Measurements from ENCODE around the gene RNF40.

The RNF40 gene

GRCh38 chr16:30761427-30761927 is 645 bp upstream of the RNF40 start:
- DNase-seq (ENCODE audit: low read depth in 3 of 3, low spot score in 1 of 3), result no peak

- DNase-seq (ENCODE audit: low read depth in 3 of 3, low spot score in 1 of 3), result no peak
These were observed 1.0 kb downstream of the RNF40 start for GRCh38 chr16:30762991-30763725.

DNA sequence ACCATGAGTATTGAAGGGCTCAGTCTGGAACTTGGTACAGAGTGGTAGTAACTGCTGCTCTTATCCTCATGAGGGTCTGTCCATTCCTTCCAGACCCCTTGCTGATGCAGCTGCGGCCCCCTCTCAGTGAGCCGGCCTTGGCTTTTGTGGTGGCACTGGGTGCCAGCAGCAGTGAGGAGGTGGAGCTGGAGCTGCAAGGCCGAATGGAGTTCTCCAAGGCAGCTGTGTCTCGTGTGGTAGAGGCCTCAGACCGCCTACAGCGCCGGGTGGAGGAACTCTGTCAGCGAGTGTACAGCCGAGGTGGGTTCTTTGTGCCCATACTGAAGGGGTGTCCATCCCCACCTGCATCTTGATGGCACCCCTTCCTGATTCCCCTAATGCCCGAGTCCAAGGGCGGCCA is 2.0 kb downstream of the RNF40 start:
- no peak for DNase-seq (ENCODE audit: low read depth in 3 of 3, low spot score in 1 of 3)

DNA sequence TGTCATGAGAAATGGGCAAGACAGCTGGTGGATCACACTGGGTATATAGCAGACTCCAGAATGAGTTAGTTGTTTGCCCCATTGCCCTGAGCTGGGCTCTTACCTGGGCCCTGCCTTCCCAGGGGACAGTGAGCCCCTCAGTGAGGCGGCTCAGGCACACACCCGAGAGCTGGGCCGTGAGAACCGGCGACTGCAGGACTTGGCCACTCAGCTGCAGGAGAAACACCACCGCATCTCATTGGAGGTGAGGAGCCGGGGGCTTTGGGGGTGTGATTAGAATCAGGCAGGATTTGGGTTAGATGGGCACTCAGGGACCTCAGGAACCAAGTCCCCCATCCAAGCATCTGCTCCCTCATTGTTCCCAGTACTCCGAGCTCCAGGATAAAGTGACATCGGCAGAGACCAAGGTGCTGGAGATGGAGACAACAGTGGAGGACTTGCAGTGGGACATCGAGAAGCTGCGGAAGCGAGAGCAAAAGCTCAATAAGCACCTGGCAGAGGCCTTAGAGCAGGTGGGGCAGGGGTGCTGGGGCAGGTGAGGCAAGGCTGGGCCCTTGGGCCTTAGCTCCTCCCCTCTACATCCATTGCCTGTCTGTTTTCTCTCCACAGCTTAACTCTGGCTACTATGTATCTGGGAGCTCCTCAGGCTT is 2.8 kb downstream of the RNF40 start:
- no peak for DNase-seq (ENCODE audit: low read depth in 3 of 3, low spot score in 1 of 3)

DNA sequence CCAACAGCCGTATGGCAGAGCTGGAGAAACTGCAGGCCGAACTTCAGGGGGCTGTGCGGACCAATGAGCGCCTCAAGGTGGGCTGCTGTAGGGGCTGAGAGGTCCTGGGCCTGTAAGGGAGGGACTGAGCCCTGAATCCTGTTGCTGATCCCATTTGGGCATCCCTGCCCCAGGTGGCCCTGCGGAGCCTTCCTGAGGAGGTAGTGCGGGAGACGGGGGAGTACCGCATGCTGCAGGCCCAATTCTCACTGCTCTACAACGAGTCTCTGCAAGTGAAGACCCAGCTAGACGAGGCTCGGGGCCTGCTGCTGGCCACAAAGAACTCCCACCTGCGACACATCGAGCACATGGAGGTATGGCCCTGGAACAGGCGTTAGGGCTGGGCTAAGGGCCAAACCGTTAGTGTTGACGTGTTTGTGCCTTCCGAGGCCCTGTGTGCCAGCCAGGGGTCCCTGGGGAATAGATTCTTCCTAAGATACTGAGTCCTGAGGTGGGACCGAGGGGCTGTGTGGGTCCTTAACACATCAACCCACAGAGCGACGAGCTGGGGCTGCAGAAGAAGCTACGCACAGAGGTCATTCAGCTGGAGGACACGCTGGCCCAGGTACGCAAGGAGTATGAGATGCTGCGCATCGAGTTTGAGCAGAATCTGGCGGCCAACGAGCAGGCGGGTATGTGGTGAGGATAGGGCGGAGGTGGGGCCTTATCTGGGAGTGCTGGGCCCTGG is 4.2 kb downstream of the RNF40 start:
- DNase-seq (ENCODE audit: low read depth in 3 of 3, low spot score in 1 of 3), result no peak

DNA sequence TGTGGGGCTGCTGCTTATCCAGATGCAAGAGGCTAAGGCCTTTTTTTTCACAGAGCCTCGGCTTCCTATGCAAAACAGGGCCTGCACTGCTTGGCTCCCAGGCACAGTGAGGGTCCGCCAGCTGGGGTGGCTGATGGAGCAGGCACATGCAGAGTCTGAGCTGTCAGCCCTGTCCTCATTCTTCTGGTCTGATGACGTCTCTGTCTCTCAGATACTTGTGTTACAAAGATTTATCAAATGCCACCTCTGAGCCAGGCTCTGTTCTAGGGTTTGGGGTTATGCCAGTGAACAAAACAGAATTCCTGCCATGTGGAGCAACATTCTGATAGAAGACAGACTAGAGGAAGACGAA is 4.8 kb downstream of the RNF40 start:
- DNase-seq (ENCODE audit: low read depth in 3 of 3, low spot score in 1 of 3), result no peak

DNA sequence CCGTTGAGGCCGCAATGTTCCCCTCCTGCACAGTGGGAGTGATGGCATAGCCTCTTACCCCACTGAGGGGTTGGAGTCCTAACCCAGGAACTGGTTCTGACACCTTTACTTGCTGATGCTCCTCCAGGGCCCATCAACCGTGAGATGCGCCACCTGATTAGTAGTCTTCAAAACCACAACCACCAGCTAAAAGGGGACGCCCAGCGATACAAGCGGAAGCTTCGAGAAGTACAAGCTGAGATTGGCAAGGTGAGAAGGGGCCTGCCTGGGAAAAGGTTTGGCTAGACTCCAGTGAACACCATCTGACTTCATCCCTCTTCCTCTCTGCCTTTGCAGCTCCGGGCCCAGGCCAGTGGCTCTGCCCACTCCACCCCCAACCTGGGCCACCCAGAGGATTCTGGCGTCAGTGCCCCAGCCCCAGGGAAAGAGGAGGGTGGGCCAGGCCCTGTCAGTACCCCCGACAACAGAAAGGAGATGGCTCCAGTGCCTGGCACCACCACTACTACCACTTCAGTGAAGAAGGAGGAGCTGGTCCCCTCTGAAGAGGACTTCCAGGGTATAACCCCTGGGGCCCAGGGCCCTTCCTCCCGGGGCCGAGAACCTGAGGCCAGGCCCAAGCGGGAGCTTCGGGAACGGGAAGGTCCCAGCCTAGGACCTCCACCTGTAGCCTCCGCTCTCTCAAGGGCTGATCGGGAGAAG is 5.8 kb downstream of the RNF40 start:
- no peak for DNase-seq (ENCODE audit: low read depth in 3 of 3, low spot score in 1 of 3)

GRCh38 chr16:30768583-30769181 is 6.6 kb downstream of the RNF40 start:
- DNase-seq (ENCODE audit: low read depth in 3 of 3, low spot score in 1 of 3), result no peak

DNA sequence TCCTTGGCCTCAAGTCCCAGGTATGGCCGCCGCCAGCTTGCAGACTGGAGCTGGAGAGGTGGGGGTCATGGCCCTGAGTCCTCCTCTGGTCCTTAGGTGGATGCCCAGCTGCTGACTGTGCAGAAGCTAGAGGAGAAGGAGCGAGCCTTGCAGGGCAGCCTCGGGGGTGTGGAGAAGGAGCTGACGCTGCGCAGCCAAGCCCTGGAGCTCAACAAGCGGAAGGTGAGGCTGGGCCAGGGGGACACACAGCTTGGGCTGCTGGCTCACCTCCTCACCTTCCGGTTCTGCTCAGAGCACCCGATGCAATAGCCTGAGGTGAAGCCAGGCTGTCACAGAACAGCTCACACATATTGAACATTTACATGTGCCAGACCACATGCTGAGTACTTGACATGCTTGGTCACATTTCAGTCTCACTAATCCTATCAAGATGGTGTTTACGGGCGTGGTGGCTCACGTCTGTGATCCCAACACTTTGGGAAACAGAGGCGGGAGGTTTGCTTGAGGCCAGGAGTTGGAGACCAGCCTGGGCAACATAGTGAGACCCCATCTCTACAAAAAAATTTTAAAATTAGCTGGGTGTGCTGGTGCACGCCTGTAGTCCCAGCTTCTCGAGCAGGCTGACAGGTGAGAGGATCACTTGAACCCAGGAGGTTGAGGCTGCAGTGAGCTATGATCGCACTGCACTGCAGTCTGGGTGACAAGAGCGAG is 7.4 kb downstream of the RNF40 start:
- DNase-seq (ENCODE audit: low read depth in 3 of 3, low spot score in 1 of 3), result no peak

GRCh38 chr16:30771726-30772125 is 9.6 kb downstream of the RNF40 start:
- DNase-seq (ENCODE audit: low read depth in 3 of 3, low spot score in 1 of 3), result no peak

DNA sequence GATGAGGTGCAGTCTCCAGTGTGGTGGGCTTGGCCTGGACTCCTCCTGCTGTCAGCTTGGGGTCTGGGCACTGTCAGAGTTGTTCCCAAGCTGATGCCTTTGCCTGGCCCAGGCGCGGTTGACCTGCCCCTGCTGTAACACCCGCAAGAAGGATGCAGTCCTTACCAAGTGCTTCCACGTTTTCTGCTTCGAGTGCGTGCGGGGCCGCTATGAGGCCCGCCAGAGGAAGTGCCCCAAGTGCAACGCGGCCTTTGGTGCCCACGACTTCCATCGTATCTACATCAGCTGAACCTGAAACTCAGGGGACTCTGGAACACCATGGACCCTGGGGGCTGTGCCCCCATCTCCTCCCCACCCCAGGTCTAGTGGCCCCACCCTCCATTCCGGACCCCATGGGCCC is 11.7 kb downstream of the RNF40 start:
- no peak for DNase-seq (ENCODE audit: low read depth in 3 of 3, low spot score in 1 of 3)

GRCh38 chr16:30774367-30775130 is 12.4 kb downstream of the RNF40 start:
- no peak for DNase-seq (ENCODE audit: low read depth in 3 of 3, low spot score in 1 of 3)

DNA sequence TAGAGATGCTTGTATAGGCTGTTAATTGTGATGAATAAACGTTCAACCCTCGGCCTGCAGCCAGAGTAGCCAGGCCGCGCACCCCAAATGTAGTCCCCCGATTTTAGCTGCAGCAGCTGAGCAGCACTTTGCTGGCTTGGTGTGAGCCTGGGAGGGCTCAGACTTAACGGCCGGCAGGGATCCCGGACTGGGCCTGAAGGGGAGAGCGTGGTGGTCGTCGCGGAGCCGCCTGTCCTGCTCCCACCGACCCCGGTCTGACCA is 12.9 kb downstream of the RNF40 start:
- DNase-seq (ENCODE audit: low read depth in 3 of 3, low spot score in 1 of 3), result no peak

DNA sequence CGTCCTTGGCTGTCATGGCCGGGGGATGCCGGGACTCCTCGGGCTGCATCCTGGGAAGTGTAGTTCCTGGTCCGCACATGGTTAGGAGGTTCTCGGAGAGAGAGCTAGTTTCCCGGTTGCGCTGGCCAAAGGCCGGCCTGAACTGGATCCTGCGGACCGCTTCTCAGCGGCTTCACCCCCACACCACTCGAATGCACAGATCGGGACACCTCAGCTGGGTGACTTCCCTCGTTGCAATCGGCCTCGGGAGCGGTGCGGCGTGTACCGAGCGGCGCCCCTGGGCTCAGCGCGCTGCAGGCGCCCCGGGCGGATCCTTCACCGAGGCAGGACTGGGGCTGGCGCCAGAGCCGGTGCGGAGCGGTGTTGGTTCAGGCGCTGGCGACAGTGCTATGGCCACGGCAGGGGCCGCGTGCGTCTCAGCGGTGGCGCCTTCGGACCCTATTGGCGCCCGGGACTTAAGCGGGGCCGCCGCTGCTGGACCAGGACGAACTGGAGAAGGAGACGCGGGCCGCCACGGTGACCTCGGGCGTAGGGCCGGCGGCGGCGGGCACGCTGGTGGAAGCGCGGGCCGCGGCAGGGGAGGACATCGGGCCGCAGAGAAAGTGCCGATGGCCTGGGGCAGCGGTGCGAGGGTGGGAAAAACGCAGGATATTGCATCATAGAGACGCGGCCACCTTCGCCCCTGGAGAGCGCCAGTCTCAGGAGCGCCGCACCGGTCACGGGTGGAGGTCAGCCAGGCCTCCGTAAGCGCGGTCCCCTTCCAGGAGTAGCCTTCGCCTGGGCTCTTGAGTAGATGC is 13.5 kb downstream of the RNF40 start:
- peak in 1 of 3 donors; percentile 47 for DNase-seq (ENCODE audit: low read depth in 3 of 3, low spot score in 1 of 3)

GRCh38 chr16:30777591-30778297 is 15.6 kb downstream of the RNF40 start:
- DNase-seq (ENCODE audit: low read depth in 3 of 3, low spot score in 1 of 3), result no peak

DNA sequence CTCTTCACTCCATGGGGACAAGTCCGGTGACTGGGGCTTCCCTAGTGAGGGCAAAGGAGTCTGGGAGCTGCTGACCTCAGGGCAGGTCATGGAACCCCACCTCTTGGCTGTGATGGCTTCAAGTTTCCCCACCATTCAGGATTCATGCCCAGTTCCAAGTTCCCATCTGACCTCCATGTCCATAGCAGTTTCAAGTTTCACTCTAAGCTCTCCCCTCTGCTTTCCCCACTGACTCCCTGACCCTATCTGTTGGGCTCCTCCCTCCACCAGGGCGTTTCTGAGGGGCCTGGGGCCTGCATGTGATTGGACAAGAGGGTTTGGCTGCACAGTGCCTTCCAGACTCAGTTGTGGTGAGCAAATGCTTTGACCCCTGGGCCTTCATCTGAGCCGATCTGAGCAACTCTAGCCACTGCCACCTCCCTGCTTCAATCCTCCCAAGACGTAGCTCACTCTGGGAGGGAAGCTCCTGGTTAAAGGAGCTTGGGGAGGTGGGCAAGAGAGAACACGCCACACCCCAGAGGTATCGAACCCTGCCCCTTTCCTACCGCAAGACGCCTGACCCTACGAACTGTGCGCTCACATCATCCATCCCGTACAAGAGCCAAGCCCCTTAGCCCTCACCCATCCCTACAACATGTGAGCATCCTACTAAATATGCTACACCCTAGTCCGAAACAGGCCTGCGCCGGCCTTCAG is 16.6 kb downstream of the RNF40 start:
- no peak for DNase-seq (ENCODE audit: low read depth in 3 of 3, low spot score in 1 of 3)

GRCh38 chr16:30779596-30779995 is 17.5 kb downstream of the RNF40 start:
- DNase-seq (ENCODE audit: low read depth in 3 of 3, low spot score in 1 of 3), result no peak

GRCh38 chr16:30780021-30780420 is 17.9 kb downstream of the RNF40 start:
- DNase-seq (ENCODE audit: low read depth in 3 of 3, low spot score in 1 of 3), result no peak
